GM12872 (cell line): Measurements from ENCODE around the gene MAPKAP1.

Experiments
- CTCF ChIP-seq: IDR thresholded peaks from 3 replicates; pipeline ENCODE4 v1.5.1; 2011; ENCODE audit warnings: low read depth, mild to moderate bottlenecking, low read length, moderate library complexity; ENCODE audit not compliant: insufficient read depth

Gene MAPKAP1

GRCh38 chr9:125601961-125602360 lies 105.0 kb downstream of the MAPKAP1 start:
- TF ChIP-seq CTCF: no peak

- TF ChIP-seq CTCF: no peak
These were observed 106.8 kb downstream of the MAPKAP1 start for GRCh38 chr9:125600194-125600593.

- no peak for TF ChIP-seq CTCF
These were observed 112.8 kb downstream of the MAPKAP1 start for GRCh38 chr9:125594223-125594610.

GRCh38 chr9:125593581-125594222 lies 113.3 kb downstream of the MAPKAP1 start:
- TF ChIP-seq CTCF: no peak

- TF ChIP-seq CTCF: no peak
These were observed 115.1 kb downstream of the MAPKAP1 start for GRCh38 chr9:125591888-125592287.

GRCh38 chr9:125591245-125591644 lies 115.8 kb downstream of the MAPKAP1 start:
- TF ChIP-seq CTCF: no peak

- no peak for TF ChIP-seq CTCF
These were observed 117.7 kb downstream of the MAPKAP1 start for GRCh38 chr9:125589287-125589686.
